HG03097 (cell line): Measurements from ENCODE around the gene GON4L.
"Not testable (repeated sequence)": the region's sequence is repeated elsewhere in the genome, so short reads cannot be mapped to it uniquely, and the experiment has no call there.

ENCODE experiments used
- ATAC-seq: cut with Tn5 transposase; IDR thresholded peaks from one replicate; pipeline ENCODE4 v1.9.1; 2021; ENCODE audit not compliant: unreplicated experiment, low FRiP score

GON4L gene

DNA sequence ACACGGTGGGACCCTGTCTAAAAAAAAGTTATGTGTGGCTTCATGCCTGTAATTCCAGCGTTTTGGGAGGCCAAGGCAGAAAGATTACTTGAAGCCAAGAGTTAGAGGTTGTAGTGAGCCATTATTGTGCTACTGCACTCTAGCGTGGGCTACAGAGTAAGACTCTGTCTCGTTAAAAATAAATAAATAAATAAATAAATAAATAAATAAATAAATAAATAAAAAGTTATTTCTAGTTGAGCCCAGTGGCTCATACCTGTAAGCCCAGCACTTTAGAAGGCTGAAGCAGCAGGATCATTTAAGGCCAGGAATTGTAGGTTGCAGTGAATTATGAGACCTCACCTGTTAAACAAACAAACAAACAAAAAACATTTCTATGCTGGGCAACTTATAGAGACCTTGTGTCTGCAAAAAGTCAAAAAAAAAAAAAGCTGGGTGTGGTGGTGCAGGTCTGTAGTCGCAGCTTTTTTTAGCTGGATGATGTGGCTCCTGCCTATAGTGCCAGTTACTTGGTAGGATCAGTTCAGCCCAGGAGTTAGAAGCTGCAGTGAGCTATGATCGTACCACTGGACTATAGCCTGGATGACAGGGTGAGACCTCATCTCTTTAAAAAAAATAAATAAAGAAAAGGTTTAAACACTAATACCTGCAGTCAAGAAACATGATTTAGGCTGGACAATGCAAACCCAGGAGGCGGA, 25.6 kb downstream of the GON4L start:
- no peak for ATAC-seq

DNA sequence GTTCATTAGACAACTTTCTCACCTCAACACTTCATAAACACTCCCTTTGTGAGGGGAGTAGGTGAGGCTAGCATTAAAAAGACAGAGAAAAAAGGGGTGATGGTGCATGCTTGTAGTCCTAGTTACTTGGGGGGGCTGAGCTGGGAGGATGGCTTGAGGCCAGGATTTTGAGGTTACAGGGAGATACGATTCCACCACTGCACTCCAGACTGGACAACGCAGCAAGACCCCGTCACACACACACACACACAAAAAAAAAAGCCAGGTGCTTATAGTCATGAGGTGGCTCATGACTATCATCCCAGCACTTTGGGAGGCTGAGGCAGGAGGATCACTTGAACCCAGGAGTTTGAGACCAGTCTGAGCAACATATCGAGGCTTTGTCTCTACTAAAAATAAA, 29.6 kb downstream of the GON4L start:
- no peak for ATAC-seq

DNA sequence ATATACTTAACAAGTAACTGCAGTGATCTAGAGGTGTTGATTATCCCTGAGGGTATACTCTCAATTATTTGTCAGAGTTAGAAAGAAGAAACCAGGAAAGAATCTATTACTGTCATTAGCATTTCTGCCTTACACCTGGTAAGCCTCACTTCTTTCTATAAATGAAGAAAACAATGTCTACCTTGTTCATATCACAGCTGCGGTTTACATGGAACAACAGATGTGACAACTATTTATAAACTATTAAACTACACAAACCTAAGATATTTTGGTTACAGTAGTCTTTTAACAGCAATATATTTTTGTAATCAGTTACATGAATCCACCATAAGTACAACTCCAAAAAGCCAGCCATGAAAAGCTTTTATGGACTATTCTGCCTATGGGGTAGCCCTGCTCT, 40.7 kb downstream of the GON4L start:
- ATAC-seq = no peak

DNA sequence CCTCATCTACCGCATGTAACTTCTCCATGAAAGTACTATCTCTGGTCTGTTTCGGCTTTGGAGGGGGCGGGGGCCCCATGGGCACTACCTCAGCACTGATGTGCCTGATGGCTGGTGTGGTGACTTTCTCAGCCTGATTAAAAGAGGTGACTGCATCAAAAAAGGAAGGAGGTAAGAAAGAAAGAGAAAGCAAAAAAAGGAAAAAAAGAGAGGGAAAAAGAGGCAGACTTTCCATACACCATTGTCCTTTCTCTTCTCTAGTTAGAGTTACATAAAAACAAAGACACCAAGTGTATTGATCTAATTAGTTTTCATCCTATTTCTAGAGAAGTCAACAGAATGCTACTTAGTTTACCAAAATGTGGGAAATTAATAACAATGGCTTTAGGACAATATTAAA, 43.3 kb downstream of the GON4L start:
- no peak for ATAC-seq

DNA sequence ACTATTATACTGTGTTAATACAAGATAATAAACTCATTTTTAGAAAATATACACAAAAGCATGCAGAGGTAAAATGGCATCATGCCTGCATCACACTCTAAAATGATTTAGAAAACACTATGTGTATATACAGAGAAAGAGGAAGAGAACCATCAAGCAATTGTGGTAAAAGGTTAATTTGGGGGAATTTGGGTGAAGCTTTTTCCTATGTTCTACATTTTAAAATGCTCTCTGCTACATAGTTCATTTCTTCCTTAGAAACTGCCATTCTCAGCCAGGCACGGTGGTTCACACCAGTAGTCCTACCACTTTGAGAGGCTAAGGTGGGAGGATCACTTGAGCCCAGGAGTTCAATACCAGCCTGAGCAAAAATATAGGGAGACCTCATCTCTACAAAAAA, 44.1 kb downstream of the GON4L start:
- no peak for ATAC-seq

DNA sequence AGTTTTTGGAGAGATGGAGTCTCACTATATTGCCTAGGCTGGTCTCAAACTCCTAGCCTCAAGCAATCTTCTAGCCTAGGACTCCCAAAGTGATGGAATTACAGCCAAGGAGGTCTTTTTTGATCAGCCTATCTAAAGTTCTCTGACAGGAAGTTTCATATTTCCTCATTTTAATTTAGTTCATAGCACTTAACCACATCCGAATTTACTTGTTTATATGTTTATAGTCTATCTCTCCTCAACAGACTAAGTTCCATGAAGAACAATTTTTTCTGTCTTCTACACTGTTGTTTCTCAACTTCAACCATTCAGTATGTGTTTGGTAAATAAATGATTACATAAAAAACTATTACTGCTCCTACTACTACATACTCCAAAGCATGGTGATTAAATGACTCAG, 47.9 kb downstream of the GON4L start:
- no peak for ATAC-seq

DNA sequence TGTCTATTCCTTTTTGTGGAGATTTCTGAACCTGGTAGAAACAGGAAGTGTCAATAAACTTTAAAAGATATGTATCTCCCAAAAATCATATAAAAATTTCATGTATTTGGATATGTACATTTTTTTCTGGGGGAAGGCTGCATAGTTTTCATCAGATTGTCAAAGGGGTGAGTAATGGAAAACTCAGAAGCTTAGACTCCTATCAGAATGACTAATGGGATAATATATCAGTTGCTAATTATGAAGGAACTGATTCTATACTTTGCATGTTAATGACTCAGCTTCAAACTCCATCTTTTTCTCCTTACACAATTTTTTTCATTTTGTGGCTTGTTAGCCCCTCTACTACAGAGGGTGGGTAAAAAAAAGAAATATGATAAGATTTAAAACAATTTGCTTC, 55.9 kb downstream of the GON4L start:
- ATAC-seq = no peak

DNA sequence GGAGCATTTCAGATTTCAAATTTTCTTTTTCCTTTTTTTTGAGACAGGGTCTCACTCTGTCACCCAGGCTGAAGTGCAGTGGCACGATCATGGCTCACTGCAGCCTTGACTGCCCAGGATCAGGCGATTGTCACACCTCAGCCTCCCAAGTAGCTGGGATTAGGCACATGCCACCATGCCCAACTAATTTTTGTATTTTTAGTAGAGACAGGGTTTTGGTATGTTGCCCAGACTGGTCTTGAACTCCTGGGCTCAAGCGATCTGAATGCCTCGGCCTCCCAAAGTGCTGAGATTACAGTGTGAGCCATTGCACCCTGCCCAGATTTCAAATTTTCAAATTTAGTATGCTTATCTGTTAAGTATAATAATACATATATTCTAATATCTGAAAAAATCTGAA, 61.4 kb downstream of the GON4L start:
- not testable (repeated sequence) for ATAC-seq

DNA sequence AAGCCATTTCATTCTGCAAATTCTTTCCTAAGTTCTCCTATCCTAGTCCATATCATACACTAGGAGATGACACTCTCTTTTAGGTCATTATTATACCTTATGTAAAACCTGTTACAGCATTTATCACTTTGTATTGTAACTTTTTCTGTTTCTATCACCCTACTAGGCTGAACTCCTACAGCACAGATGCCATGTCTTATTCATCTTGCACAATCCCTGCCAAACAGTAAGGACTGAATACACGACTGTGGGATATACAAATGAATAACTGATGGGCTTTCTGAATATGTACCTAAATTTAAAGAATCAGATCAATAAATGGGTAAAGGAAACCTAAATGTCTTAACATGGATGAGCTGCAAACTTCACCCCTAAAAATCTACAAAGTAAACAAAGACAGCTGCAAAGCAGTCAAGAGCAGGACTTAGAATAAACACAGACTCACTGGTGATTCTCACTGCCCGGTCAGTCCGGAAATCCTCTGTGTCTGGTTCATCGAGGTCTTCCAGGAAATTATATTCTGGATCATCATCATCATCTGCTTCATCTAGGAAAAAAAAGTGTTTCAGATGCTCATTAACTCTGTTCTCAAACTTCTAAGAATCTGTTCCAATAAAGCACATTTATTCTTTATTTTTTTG, 62.3 kb downstream of the GON4L start:
- ATAC-seq = no peak

DNA sequence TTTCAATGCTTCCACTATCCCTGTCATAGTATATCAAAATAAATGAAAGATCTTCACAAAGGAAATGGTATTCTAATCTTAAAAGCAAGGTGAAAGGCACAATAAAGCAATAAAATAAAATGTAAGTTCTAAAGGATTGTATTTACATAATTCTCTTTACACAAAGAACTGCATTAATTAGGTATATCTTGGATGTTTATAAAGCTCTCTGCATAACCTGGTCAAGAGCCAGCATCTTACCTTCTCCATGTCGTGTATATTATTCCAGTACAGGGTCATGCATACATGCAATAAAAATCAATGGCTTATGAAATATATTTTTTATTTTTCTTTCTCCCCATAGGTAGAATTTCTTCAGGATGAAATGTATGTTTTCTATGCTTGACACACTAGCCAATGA, 63.8 kb downstream of the GON4L start:
- no peak for ATAC-seq

DNA sequence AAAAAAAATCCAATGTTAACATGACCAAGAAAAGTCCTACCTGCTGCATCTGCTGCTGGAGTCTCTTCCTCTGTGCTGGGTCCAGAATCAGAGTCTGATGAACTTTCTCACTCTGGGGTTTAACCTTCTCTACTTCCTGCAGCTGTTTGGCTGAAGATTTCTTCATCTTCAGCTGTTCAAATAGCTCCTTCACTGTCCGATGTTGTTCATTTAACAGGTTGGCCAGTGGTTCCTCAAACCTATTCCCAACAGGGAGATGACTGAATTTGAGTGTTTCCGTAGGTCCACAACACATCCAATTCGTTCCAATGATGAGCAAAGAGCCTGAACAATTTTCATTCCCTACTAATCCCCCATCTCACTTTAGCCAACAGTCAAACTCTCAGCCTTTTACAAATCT, 79.4 kb downstream of the GON4L start:
- ATAC-seq = no peak

DNA sequence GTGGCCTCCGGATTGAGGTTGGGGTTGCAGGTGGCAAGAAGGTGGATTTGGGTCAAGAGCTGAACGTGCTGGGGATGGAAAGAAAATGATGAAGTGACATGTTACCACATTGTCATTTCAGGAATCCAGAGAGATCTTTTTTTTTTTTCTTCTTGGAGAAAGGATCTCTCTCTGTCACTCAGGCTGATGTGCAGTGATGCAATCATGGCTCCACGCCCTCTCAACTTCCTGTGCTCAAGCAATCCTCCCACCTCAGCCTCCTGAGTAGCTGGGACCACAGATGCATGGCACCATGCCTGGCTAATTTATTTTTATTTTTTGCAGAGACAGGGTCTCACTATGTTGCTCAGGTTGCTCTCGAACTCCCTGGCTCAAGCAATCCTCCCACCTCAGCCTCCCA, 80.6 kb downstream of the GON4L start:
- no peak for ATAC-seq

DNA sequence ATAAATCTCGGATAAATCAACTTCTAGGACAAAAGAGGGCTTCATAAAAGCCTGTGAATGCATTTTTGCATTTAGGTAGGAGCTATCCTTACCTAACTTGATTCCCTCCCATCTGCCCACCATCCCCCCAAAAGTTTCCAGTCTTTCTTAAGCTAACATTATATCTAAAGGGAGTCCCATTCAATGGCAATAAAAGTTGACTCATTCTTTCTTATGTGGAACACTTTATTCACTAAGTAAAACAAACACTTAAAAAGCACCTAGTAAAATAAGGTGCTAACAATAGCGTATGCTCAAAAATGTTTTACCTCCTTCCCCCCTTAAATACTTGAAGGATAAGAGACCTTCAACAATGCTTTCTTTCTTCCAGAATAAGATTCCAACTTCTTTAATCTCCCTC, 83.8 kb downstream of the GON4L start:
- no peak for ATAC-seq

DNA sequence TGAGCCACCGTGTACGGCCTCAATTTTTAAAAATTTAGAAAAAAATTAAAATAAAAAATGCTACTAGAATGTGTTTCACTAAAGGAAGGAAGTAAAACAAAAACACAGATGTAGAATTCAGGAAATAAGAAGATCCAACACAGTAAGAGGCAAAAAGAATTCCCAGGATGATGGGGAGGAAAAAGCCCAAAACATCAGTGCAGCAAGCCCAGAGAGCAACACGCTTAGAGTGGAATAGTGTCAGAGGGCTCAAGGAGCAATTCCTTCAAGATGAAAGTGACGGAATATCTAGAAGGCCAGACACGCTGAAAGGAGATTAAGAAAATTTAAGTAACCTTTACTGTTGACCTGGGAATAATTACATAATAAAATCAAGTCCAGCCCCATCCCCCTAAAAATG, 87.8 kb downstream of the GON4L start:
- no peak for ATAC-seq

DNA sequence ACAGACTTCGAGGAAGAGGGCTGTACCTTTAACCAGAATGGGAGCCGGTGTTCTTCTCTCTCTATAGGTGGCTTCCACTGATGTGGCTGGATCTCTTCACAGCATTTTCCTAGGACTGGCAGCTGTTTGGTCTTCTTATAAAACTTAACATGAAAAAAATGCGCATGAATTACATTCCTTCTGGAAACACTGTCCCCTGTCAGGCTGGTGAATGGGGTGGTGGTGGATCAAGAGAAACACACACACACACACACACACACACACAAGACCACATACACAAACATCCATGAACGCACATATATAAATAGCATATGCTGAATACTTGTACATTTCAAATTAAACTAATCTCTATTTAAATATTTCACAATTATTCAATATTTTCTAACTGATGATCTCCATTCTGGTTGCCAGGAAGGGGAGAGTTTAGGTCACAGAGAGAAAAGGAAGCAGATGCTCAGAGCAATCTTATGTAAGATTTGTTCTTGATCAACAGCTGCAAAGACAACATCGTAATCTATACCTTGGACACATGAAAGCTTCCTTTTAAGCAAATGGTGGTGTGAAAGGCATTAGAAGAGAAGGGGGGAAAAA, 89.5 kb downstream of the GON4L start:
- not testable (repeated sequence) for ATAC-seq

DNA sequence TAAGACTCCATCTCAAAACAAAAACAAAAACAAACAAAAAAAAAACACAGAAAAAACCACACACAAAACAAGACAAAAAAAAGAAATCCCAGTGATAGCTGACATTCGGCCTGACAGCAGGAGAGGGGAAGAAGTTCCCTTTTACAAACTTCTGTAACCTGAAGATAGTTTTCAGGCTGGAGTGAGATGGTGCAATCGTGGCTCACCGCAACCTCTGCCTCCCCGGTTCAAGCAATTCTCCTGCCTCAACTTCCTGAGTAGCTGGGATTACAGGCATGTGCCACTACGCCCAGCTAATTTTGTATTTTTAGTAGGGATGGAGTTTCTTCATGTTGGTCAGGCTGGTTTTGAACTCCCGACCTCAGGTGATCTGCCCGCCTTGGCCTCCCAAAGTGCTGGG, 93.0 kb downstream of the GON4L start:
- ATAC-seq = not testable (repeated sequence)

DNA sequence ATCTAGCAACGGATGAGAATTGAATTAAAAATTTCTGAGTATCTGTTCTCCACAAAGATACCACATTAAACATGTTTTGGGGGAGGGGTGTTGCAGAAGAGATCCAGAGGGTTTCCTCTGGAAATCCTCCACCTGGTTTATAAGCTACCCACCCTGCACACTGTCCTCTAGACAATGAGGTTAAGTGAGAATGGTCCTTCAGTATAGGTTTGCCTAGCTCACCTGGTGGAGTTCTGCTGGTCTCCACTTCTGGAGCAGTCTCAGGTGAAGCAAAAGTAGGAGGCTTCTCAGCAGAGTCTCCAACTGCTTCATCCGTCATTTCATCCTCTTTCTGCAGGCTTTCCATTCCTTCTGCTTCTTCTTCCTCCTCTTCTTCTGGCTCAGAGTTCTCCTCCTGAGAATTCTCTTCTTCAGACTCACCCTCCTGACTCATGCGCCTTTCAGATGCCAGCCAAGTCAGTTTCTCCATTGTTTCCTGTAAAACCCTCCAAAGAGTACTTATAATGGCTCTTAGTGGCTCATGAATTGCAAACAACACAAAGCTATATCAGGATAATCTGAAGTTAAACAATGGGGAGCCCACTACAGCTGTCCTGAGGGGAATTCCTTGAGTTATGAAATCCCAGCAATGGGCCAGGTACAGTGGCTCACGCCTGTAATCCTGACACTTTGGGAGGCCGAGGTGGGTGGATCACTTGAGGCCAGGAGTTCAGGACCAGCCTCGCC, 93.8 kb downstream of the GON4L start:
- ATAC-seq = not testable (repeated sequence)

DNA sequence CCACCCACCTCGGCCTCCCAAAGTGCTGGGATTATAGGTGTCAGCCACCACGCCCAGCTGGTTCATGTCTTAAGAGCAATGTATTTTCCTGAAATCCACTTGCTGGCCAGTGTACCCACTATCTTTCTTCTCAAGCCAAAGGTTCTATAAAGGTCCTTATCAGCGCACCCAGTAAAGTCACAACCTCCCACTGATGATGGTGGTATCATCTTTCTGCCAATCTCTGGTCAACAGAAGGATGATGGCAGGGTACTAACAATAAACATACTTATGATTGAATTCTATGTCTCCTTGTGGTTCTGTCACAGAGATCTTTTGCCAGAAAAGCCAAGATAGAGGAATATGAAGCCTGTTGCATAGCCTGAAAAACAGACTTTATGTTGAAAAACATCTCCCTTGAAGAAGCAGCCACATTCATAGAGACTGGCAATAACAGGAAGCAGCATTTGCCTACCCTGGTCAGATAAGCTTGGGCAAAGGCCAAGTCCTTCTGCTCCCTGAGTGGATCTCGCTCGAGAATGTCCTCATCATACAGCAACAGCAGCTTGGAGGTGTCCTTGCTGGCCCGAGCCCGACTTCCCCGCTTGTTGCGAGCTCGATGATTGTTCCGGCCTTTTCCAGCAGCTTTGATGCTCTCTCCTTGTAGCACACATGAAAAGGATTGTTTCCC, 95.1 kb downstream of the GON4L start:
- ATAC-seq = no peak

DNA sequence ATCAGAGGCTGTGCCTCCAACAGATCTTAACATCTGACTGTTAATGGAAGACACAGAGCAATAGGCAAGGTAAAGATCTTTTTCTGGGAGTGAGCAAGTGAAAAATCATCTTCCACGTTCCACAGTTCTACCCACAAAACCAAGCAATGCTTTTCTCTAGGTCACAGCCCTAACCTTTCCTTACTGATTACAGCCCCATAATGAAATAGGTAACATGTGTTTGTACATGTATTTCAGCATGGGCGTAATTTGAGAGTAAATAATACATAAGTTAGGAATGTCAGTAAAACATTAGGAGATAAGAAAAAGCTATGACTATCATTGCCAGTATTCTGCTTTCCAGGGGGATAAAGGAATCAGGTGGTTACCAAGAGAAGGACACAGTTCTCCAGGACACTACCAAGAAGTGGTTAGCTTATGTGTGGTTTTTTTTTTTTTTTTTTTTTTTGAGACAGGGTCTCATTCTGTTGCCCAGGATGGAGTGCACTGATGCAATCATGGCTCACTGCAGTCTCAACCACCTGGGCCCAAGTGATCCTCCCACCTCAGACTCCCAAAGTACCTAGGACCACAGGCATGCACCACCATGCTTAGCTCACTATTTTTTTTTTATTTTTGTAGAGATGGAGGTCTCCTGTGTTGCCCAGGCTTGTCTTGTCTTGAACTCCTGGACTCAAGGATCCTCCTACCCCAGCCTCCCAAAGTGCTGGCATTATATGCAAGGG, 96.1 kb downstream of the GON4L start:
- ATAC-seq = no peak

DNA sequence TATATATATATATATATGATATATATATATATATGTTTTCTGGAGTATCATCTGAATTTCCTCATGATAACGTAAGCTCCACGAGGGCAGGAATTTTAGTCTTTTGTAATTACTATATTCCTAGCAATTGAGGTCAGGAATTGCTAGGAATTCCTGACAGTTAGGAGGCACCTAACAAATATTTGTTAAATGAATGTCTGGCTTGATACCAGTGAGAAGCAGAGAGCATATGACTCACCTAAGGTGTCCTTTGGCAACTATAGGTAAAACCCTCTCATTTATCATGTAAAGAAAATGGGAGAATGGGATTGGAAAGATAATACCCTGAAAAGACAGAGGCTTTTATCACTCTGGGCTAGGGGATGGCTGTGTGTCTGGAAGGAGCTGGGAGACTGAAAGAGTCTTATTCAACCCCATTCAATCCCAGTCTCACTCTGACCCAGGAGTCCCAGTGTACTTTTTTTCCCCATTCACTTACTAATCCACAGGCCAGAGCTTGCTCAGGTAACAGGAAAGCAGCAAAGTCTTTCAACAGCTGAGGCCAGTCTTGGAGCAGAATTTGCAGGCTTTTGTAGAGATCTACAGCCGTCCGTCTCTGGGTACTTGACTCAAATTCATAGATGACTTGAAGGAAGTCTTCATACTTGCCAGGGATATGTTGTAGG, 96.9 kb downstream of the GON4L start:
- ATAC-seq = no peak
